Hindlimb muscle (tissue), 1 donor: ENCODE measurements around the gene RNF43. TPM values are rescaled to one million over a fixed set of nuclear protein-coding genes. Genes with fewer than 3 reads are reported as not detected.

Experiments used
- polyA plus RNA-seq: library from polyadenylated mRNA; unstranded; fragments of 120-200 nt; gene quantifications from one replicate; pipeline ENCODE4 v1.2.1, GENCODE V29; 2013; ENCODE audit not compliant: insufficient read length

RNF43 gene
- polyA plus RNA-seq, 1 donor: 0.05 TPM

Other genes with a start within 250 kb of the RNF43 start
- 0.62 TPM for gene EPX, start 224.8 kb downstream of the RNF43 start, polyA plus RNA-seq
- 17.0 TPM for gene MKS1, start 198.3 kb downstream of the RNF43 start, polyA plus RNA-seq
- 0.22 TPM for gene LPO, start 178.9 kb downstream of the RNF43 start, polyA plus RNA-seq
- gene MPO, start 136.6 kb downstream of the RNF43 start, polyA plus RNA-seq: 11.4 TPM
- gene TSPOAP1, start 88.7 kb downstream of the RNF43 start, polyA plus RNA-seq: 5.5 TPM
- gene SUPT4H1, start 65.3 kb downstream of the RNF43 start, polyA plus RNA-seq: 70.8 TPM
- gene HSF5, start 70.9 kb upstream of the RNF43 start, polyA plus RNA-seq: 0.05 TPM
- gene MTMR4, start 97.1 kb upstream of the RNF43 start, polyA plus RNA-seq: 22.1 TPM